Anterior cingulate cortex (tissue), 58 donors: ENCODE data around the gene KRT15.

Experiments
- DNase-seq, 58 donors: peaks; one replicate each; lab custom pipeline; 2025; lab: John Stamatoyannopoulos, UW

KRT15 gene

DNA sequence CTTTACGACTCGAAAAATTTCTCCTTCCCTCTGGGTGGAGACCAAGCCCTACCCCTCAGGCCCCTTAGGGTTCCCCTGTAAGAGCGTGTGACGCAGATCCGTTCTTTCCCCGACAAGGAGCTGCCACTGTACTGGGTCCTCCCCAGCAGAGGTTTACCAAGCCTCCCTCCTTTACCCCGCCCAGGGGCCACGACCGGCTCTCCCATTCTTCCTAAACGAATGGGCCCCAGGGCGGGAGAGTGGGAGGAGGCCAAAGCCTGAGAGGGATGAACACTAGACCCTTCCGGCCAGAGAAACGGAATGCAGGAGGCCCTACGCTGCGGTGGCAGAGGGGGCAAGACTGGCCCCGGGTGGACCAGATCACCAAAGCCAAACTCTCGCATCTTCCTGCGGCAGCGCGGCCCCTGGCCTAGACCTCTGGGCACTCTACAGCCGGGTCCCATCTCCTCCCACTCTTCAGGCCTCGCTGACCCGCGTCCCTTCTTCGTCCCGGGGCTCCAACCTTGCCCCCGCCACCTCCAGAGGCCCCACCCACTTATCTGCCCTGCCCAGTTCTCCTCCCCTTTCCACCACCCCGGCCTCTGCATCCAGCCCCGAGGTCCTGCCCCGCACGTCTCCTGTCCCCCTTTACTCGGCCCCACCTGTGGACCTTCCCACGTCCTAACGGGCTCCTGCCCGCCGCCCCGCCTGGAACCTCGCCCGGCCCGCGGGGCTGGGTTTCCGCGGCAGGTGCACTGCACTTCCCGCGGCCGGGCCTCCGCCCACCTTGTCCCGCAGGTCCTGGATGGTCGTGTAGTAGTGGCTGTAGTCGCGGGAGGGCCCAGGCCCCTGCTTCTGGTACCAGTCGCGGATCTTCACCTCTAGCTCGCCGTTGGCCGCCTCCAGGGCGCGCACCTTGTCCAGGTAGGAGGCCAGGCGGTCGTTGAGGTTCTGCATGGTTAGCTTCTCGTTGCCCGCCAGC lies 8.7 kb upstream of the KRT15 start:
- no peak for DNase-seq

DNA sequence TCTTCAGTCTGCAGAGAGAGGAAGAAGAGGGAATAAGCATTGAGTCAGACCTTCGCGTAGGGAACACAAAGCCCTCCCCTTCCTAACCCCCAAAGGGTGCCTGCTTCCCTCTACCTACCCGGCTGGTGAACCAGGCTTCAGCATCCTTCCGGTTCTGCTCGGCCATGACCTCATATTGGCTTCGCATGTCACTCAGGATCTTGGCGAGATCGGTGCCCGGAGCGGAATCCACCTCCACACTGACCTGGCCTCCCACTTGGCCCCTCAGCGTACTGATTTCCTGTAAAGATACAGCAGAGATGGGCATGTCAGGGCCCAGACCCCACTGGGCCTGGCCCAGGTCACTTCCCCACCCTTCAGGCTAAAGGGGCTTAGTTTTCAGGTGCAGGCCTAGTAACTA lies 5.6 kb upstream of the KRT15 start:
- DNase-seq = no peak

- DNase-seq = peak in 2 of 58 donors; percentile 11
Measured at GRCh38 chr17:41523787-41524186, 5.1 kb upstream of the KRT15 start.

DNA sequence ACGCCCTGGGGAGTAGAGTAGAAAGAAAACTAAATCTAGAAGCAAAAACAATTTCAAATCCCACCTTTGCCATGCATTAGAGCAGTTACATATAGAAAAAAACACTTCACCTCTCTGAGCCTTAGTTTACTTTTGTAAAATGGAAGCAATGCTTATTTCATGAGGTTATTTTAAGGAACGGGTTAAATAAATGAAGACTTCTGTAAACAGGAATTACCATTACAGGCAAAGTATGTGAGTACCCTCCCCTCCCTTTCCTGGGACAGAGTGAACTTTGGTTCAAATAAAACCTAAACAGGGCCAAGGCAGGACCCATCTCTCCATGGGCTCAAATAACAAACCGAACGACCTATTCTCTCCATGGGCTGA lies 4.5 kb upstream of the KRT15 start:
- no peak for DNase-seq

DNA sequence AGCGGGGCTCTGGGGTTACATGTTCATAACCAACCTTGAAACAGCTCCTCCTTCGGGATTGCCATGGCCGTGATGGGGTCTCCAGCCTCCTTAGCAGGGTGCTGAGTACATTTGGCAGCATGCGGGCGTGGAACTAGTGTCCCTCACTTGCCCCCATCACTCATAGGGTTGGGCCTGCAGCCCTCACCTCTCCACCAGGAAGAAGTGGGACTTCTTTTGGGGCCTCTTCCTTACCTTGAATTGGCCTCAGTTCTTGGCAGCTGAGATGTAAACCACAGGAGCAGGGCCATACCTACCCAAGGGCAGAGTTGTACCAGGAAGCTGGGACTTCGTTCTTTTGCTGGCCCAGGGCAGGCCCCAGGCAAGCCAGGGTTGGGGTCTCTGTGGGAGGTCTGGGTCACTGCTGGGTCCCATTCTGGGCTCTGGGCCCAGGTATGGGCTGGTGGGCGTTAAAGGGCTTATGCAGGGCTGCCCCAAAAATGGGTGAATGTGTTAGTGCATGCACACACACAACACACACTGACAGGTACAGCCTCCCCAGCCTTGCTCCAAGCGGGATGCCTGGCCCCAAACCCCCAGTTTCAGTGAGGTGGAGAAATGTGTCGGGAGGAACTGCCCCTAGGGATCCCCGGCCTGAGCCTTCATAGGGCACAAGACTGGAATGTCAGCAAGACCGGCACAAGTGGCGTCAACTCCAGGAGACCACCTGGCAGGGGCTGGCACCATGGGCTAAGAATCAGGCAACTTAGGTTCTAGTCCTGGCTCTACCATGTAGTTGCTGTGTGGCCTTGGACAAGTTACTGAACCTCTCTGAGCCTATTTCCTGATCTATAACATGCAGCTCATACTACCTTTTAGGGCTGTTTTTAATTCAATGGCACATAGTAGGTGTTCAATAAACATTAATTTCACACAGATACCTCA lies 3.9 kb upstream of the KRT15 start:
- no peak for DNase-seq

GRCh38 chr17:41521574-41522261 lies 3.0 kb upstream of the KRT15 start:
- no peak for DNase-seq

DNA sequence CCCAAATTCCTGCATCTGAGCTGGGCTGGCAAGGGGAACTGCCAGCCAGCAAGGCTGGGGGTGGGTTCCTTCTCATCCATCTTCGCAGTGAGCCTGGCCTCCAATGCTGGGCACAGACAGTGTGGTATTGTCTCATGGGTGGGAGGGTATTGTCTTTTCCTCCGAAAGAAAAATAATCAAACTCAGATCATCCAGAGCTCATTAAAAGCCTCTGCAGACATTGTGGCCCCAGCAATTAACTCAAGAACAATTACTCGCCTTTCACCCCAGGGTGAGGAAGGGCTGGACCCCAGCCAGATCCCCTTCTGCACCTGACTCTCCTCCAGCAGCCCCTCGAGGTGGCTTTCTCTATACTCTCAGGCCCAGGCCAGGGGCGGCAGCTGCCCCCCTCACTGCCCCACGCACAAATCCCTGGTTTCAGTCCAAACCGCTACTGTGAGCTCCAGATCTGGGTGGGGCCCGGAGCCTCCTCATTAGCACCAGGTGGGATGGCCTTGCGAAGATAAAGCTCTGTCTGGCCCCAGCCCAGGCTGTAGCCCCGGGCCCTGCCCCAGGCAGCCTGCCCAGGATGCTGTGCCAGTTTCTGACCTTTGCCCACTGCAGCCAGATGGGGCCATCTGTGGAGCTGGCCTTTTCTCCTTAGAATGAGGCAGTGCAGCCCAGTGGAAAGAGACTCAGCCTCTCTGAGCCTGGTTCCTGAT lies 2.3 kb upstream of the KRT15 start:
- DNase-seq = no peak

DNA sequence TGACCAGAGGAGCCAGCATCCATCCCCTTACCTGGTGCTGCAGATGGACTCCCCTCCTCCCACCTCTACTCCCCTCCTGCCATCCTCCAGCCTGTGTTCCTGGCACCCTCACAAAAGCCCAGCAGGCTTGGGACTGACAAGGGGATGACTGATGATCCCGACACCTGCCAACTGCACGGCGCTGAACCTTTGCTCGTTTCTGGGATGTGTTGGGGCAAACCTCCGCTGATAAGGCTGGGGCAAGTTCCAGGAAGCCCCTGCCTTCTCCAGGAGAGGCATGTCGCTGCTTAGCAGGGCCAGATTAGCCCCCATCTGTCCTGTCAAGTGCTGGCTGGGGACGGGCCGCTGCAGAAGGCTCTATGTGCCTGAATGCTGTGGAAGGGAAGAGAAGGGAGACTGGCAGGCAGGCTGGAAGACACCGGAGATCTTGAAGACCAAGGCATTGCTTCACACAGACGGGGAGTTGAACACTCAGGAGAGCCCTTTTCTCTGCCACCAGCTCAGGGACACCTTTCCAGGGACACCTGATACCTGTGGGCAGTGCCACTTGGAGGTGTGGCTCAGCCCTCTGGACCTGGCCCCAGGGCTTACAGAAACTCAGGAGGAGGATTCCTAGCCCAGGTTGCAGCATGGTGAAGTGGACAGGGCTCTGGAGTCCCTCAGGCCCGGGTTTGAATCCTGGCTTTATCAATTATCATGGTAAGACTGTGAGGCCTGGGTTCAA lies 973 bp upstream of the KRT15 start:
- DNase-seq = no peak

GRCh38 chr17:41518031-41518430 lies 659 bp downstream of the KRT15 start:
- DNase-seq = no peak

DNA sequence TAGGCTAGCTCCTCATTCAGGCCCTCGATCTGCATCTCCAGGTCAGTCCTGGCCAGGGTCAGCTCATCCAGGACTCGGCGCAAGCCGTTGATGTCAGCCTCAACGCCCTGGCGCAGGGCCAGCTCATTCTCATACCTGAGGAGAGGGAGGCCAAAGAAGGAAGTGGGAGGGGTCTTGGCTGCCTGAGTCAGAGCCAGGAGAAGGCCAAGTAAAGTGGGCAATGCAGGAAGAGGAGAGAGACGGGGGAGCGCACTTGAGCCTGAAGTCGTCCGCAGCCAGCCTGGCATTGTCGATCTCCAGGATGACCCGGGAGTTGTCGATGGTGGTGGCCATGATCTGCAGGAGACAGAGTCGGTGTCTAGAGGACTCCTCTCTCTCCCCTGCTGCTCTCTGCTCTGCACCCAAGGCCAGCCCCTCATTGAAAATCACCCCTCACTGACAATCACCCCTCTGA lies 1.8 kb downstream of the KRT15 start:
- DNase-seq = no peak

DNA sequence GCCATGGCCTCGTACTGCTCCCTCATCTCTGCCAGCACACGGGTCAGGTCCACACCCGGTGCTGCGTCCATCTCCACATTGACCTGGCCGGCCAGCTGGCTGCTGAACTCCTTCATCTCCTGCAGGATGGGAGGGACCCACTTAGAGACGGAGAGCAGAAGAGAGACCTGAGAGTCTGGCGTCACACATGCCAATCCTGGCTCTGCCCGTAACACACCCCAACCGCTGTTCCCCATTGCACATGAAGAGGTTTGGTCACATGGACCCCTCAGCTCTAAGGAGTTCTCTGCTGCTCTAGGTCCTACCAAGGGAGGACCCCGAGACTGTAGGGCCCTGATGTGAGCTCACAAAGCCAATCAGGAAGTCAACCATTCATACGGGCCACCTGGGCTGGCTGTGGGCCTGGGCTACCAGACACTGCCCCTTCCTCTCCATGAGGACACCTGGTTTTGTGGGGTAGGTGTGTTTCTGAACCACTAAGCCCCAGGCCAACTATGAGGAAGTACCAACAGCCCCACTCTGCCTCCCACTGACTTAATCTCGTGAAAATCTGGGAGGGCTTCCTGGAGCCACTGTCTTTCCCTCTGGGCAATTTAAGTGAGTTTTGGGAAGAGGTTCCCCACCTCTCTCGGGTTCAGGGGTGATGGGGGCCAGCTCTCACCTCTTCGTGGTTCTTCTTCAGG lies 2.4 kb downstream of the KRT15 start:
- no peak for DNase-seq

DNA sequence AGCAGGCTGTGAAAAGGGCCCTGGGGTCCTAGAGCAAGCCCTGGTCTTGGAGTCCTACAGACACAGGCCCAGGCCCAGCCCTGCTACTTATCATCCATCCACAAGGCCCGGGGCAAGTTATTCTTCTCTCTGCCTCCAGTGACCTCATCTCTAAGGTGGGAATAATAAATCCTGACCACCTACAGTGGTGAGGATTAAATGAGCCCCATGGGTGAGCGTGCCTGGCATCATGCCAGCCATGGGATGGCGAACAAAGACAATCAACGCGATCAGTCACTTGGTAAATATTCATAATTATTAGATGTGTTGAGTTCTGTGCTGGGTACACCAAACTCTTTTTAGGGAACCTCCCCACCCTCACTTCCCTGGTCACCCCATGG lies 5.5 kb downstream of the KRT15 start:
- no peak for DNase-seq

GRCh38 chr17:41512546-41513167 lies 6.0 kb downstream of the KRT15 start:
- DNase-seq = no peak

DNA sequence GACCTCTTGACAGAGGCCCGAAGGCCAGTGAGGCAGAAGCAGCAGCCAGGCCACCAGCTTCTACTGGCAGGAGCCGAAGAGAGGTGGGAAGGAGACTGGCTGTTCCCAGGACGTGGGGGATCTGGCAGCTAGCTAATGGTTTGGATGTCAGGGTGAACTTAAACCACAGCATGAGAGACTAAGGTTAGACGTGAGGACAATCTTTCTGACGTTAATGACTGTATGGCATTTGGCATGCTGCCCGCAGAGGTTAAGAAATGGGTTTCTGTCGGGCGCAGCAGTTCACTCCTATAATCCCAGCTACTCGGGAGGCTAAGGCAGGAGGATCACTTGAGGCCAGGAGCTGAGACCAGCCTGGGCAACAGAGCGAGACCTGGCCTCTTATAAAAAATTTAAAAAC lies 7.0 kb downstream of the KRT15 start:
- no peak for DNase-seq

DNA sequence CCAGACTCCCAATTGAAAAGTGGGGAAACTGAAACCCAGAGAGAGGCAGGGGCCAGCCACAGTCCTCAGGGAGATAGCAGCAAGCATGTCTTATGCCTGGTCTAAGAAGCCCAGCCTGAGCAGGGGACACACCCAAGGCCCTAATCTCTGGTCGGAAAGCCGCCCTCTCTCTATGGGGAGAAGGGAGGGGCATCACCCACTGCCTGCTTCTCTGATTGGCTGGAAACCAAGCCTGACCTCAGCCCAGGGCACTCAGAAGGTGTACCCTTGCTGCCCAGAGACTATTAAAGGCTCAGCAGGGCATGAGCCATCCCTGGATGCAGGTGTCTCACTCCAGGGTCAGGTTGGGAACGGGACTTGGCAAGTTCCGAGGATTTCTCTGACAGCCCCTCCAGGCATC lies 7.6 kb downstream of the KRT15 start:
- DNase-seq = no peak

DNA sequence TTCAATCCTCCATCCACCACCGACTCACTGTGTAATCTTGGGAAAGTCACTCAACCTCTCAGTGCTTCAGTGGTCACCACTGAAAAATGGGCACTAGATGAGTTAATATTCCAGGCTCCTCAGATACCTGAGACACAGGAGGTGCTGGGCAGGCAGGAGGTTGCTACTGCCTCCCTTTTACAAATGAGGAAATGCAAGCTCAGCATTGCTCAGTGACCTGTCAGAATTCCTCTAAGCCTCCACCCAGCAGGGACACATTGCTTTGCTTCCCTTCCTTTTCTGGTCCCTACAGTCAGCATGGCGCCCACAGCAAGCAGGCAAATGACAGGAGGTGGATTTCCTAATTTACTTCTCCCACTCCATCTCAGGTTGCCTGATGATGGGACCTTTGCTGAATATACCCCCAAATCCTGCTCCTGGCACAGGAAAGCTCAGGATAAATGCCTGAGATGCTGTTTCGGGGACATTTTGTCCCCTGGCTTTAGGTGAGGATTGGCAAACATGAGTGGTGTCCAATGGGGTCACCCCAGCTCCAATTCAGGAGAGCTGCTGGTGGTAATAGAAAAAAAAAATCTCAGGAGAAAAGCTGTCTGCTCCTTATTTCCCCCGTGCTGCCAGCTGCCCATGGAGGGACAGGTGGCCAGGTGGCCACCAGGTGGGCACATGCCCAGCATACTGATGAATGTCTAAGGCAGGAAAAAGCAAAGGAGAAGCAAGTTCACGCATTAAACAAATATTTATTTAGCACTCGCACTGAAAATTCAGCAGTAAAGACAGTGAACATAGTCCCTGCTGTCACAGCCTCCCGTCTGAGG lies 8.2 kb downstream of the KRT15 start:
- no peak for DNase-seq

GRCh38 chr17:41507315-41507880 lies 11.3 kb downstream of the KRT15 start:
- DNase-seq = no peak
